Measurements from ENCODE around the gene CCSER2.
"Not testable (repeated sequence)": the region's sequence is repeated elsewhere in the genome, so short reads cannot be mapped to it uniquely, and the experiment has no call there.

The CCSER2 gene

DNA sequence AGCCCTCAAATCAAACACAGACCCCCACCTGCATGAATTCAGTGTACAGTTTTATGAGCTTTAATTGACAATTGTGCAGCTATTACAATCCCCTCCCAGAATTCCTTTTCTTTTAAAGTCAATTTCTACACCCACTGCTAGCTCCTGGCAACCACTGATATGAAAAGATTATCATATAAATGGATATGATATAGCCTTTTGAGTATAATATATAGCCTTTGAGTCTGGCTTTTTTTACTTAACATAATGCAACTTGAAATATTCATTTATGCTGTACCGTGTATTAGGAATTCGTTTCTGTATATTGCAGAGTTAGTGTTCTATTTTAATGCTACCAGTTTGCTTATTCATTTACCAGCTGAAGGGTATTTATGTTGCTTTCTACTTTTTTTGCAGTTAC lies 127.7 kb downstream of the CCSER2 start:
- no peak for DNase-seq (ENCODE audit: low read depth)

DNA sequence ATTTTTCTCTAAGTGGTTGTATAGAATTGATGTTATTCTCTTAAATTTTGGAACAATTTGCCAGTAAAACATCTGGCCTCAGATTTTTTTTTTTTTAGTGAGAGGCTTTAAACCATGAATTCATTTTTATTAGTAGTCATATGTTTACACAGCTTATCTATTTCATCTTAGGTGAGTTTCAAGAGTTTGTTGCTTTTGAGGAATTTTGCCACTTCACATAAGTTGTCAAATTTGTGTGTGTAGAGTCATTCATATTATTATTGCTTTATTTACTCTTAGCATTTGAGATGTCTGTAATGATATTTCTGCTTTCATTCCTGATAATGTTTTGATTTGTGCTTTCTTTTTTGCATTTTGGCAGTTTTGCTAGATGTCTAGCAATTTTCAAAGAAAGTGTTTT lies 132.1 kb downstream of the CCSER2 start:
- DNase-seq (ENCODE audit: low read depth) = no peak

DNA sequence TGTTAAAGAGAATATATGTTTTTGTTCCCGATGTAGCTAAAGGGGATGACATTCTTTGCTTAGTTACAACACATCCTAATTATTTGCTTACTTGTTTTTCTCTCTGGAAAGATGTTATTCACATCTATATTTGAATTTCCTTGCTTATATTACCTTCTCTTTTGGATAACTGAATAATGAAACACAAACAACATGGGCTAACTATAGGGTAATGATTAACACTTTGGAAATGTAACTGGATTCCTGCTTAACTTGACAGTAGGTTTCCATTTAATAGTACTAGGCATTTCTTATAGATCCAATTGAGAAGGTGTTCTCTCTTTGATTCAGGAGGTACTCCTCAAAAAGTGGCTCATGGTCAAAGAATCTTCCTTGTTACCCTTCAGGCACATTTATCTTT lies 141.1 kb downstream of the CCSER2 start:
- no peak for DNase-seq (ENCODE audit: low read depth)

DNA sequence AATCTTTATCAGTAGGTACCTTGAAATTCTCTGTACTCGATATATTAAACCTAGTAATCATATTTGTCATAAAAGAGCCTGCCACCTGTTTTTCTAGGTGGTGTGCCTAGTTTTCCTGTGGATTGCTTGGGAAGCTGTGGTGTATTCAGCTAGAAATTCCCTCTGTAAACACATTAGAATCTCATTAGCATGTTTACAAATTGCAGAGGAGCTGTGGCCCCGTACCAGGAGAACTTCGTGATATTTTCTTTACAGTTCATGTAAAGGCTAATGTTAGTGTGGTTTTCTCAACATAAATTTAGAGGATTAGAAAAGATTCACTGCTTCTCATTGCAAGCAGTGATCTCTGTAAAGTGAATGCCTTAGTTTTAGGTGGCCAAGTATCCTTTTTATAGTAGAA lies 144.7 kb downstream of the CCSER2 start:
- DNase-seq (ENCODE audit: low read depth) = no peak

DNA sequence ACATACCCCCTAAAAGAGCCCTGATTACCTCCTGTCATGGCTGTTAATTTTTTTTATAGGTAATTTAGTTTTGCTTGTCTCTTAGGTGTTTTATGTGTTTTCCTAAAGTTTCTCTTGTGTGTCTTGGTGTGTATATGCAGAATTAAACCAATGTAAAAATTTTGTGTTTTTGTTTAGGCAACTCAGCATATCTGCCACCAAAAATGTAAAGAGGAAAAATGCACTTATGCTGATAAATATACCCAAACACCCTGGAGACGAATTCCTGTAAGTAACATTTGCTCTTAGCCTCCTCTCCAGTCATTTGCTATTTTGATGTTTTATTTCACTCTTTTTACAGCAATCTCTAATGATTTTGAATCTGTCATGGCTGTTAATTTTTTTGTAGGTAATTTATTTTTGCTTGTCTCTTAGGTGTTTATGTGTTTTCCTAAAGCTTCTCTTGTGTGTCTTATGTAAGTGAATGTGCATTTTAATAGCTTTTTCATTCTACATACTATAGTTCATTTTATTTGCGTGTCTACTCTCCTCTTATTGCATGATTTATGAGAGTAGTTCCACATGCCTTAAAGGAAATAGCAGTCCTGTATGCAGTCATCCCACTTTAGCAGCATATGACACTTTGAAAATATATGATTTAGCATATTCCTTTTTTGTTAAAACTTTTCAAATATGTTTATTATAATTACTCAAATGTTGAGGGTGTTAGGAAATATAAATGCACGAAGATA lies 149.2 kb downstream of the CCSER2 start:
- DNase-seq (ENCODE audit: low read depth) = no peak

DNA sequence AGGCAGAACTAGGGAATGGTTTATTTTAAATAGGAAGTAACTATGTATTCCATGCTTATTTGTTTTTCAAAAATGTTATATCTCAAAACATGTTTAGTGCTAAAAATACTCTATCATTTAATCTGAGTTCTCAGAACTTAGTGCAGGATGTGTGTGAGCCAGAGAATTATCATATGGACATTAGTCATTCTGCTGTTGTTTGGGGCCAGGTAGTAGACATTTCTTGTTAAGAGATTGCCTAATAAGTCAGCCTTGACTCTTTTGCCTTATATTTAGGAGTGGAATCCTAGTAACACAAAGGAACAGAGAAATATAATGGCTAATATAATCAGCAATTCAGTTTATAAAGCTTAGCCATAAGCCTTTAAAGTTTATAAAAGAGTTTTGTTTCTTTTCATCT lies 149.8 kb downstream of the CCSER2 start:
- no peak for DNase-seq (ENCODE audit: low read depth)

DNA sequence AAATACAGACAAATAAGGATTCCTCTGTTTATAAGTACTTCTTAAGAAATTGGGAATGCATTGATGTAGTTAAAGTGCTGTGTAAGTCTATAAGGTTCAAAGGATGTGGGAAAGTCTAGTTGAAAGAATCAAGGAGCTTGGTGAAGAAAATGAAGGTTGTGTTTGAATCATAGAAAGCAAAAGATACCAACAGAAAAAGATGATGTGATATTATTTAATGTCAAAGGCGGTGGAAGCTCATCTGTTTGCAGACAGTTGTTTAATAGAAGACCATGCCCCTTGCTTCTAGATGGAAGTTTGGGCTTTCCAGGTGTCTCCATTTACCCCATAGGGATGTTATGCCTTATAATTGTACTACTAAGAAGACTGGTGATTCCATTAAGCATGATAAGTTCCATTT lies 150.3 kb downstream of the CCSER2 start:
- DNase-seq (ENCODE audit: low read depth) = no peak

DNA sequence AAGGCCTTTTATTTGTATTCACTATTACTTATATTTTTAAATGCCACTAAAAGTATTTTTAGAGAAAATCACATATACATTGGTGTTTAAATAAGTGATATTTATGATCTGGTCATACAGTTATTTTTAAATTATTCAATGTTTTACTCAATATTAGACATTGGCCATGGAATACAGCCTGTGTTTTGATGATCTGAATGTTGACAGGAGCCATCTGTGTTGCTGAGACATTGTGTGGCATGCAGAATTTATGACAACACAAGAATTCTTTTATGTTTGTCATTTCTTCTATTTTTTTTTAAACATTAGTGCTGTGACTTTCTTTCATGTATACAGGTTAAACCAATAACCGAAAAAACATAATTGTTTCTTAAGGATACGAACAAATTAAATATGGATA lies 156.2 kb downstream of the CCSER2 start:
- no peak for DNase-seq (ENCODE audit: low read depth)

DNA sequence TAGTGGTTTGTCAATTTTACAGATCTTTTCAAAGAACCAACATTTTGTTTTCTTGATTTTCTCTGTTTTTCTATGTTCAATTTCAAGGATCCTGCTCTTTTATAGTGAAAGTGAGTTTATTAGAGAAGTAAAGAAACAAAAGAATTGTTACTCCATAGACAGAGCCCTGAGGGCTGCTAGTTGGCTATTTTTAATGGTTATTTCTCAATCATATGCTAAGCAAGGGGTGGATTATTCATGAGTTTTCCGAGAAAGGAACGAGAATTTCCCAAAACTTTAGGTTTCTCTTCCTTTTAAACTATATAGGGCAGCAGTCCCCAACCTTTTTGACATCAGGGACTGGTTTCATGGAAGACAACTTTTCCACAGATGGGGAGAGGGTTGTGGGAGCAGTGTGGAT lies 165.0 kb downstream of the CCSER2 start:
- DNase-seq (ENCODE audit: low read depth) = no peak

DNA sequence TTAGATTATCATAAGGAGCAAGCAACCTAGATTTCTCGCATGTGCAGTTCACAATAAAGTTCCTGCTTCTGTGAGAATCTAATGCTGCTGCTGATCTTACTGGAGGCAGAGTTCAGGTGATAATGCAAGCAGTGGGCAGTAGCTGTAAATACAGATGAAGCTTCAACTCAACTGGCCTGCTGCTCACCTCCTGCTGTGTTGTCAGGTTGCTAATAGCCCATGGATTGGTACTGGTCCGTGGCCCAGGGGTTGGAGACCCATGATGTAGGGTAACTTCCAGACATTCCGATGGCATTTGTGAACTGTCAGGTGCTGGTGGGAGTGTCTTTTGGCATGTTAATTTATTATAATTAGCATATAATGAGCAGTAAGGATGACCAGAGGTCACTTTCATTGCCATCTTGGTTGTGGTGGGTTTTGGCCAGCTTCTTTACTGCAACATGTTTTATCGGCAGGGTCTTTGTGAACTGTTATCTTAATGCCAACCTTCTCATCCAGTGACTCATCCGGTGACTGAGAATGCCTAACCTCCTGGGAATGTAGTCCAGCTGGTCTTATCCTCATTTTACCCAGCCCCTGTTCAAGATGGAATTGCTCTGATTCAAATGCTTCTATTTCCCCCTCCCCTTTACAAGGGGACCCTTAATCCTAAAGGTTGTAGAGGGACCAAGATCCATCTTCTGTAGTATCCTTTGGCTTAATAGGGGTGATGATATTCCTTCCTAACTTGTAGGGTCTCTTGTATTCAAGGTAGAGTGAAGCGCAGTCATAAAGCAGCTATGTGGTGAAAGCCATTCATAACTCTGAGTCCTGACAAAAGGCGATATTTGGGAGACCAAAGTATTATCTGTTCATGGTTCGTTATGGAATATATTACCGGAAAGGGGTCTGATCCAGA lies 165.8 kb downstream of the CCSER2 start:
- DNase-seq (ENCODE audit: low read depth) = no peak

DNA sequence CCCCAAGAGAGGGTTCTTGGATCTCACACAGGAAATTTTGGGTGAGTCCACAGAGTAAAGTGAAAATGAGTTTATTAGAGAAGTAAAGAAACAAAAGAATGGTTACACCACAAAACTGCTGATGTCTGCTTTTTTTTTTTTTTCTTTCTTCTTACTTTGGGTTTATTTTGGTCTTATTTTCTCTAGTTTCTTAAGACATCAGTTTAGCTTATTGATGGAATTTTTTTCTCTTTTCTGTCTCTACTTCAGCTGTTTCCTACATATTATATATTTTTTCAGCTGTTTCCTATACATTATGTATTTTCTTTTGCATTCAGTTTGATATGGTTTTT lies 166.4 kb downstream of the CCSER2 start:
- DNase-seq (ENCODE audit: low read depth) = no peak

DNA sequence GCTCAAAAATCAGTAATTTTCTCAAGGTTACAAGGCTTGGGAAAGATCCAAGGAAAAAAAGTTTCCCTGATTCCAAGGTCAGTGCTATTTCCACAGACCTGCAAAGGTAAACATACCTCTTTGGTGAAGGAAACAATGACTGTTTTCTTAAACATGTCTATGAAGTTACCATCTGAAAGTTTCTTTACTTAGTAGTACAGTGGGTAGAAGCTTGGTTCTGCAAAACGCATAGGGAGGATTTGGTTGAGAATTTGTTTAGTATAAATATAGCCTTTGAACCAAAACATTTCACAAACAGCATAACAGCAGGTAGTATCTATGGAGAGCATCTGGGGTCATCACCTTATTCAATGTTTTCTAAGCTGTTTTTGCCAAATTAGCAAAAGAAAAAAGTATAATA lies 169.6 kb downstream of the CCSER2 start:
- no peak for DNase-seq (ENCODE audit: low read depth)

DNA sequence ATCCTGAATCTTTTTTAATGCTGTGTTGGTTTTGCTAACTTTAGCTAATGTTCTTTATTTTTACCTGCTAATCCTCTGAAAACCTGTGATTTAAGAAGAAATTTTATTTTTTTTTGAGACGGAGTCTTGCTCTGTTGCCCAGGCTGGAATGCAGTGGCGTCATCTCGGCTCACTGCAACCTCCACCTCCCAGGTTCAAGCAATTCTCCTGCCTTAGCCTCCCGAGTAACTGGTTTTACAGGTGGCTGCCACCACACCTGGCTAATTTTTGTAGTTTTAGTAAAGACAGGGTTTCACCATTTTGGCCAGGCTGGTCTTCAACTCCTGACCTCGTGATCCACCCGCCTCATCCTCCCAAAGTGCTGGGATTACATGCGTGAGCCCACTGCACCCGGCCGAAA lies 170.7 kb downstream of the CCSER2 start:
- DNase-seq (ENCODE audit: low read depth) = not testable (repeated sequence)

DNA sequence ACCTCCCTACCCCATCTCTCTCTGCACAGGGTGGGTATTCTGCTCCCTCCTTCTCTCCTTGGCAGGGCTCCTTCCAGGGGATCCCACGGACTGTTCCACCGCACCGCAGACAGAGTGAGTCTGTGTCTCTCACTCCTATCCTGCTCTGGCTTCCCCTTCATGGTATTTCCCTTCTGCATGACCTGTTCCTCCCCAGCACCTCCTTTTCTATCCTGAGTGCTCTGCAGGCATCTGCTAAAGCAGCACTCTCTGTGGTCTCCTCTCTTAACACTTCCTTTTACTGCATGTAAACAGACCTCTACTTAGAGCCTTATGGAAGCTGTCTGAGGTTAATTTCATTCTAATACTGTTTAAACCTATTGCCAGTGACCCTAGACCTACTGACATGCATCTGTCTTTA lies 171.5 kb downstream of the CCSER2 start:
- no peak for DNase-seq (ENCODE audit: low read depth)

DNA sequence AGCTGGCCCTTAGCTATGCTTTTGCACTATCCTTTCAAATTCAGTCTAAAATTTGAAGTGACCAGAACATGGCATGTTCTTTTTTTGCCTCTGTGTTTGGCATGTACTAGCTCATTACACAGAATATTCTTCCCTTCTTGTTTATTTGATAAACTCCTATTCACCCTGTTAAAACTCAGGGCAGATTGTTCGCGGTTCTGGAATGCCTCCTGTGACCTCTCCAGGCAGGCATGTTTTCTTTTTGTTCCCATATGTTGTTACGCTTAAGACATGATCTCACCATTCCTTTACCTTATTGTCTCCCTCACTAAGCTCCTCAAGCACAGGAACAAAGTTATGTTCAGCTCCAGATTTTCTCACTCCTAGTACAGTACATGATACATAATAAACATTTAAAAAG lies 181.7 kb downstream of the CCSER2 start:
- no peak for DNase-seq (ENCODE audit: low read depth)

DNA sequence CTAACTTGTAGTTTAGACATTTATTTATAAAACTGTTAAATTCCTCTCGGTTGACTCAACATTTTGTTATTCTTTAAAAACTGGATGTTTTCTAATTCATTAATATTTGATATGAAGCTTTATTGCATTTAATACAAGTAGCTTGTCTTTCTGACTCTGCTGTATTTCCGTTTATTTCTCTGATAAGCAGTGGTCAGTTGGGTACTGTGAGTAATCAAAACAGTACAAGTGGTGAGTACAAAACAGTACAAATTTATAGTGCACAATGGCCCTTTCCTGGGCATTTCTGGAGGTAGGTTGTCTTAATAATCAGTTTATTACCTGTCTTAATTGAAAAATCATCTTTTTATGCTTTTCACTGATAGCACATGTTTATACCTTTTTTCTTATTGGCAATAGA lies 182.7 kb downstream of the CCSER2 start:
- no peak for DNase-seq (ENCODE audit: low read depth)

DNA sequence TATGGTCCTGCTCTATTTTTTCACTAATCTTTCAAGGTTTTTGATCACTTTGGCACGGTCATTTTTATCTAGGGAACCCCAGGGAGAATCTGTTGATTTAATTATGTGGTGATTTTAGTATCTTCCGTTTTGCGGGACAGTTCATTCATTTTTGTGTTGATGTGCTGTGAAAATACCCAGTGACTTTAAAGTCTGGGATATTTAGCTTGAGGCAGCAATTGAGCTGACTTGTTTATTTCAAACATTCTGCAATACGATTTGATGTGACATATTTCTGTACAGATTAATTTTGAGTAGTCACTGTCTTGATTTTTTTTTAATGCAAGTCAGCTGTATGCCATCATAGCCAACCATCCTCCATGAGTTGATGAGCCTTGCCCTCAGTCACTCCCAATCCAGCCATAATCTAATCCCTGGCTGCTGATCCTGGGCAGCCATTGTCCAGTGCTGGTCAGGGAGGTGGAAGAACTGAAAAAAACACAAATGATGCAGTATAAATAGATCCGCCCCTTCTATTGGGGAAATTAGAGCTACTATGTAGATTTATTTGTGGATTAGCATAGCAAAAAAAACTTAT lies 183.4 kb downstream of the CCSER2 start:
- DNase-seq (ENCODE audit: low read depth) = no peak

DNA sequence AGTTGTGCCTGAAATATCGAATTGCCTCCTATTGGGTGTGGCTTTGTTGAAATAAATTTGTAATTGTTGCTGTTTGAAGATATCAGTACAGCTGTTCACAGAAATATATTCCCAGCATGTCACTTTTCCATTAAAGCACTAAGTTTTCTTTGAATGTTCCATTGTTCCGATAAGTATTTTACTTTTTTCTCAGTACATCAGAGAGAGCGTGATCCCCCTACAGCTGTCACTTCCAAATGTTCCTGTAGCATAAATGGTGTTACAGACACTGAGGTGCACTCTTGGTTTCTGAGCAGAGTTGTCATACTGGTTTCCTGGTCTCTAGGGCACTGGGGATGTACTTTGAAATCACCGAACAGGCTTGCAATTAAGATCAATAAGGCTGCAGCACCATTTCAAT lies 189.2 kb downstream of the CCSER2 start:
- no peak for DNase-seq (ENCODE audit: low read depth)

DNA sequence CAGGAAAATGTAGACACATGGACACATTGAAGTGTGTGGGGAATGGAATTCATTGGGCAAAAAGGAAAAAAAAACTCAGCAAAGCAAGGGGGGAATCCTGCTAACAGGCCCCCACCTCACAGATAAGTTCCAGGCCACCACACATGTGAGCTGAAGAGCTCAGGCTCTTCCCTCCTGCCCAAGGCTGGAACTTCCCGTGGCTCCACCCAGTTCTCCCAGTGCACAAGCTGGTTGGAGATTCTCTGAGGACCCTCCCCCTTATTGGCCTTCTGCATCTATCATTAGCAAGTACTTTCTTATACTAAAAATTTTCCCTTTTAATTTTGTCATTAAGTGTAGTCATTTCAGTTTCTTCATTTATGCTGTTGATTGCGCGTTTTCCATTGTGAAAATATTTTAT lies 190.8 kb downstream of the CCSER2 start:
- DNase-seq (ENCODE audit: low read depth) = no peak

DNA sequence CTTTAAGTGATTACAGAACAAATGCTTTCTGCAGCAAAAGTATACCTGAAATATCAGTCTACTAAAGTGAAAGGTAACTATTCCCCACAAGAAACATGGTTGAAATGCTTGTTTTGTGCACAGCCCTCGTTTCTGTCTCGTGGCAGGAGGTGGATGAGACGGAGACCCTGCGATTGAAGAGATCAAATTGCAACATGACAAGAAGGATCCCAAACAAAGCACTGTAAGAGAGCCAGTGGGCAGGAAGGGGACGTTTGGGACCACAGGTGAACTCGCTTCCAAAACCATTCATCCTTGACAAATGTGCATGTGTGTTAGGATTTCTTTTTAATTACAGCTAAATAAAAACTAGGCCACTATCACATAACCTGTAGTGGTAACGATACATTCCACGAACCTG lies 192.6 kb downstream of the CCSER2 start:
- no peak for DNase-seq (ENCODE audit: low read depth)

DNA sequence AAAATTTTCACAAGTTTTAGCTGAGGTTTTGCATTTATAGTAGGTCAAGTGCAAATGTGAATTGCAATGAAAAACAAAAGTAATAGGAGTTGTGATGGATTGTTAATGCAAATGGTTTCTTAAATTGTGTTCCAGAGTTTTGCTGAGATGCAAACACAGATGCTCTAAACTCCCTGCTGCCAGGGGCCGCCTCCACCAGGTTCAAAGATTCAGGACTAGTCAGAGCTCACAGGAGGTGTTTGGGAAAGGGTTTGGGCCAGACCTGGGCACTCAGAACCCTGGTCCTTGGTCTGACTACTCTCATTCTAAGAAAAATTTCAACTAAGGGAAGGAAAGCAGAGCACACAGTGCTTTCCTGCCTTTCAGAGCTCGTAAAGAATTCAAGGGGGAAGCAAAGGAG lies 193.1 kb downstream of the CCSER2 start:
- no peak for DNase-seq (ENCODE audit: low read depth)

DNA sequence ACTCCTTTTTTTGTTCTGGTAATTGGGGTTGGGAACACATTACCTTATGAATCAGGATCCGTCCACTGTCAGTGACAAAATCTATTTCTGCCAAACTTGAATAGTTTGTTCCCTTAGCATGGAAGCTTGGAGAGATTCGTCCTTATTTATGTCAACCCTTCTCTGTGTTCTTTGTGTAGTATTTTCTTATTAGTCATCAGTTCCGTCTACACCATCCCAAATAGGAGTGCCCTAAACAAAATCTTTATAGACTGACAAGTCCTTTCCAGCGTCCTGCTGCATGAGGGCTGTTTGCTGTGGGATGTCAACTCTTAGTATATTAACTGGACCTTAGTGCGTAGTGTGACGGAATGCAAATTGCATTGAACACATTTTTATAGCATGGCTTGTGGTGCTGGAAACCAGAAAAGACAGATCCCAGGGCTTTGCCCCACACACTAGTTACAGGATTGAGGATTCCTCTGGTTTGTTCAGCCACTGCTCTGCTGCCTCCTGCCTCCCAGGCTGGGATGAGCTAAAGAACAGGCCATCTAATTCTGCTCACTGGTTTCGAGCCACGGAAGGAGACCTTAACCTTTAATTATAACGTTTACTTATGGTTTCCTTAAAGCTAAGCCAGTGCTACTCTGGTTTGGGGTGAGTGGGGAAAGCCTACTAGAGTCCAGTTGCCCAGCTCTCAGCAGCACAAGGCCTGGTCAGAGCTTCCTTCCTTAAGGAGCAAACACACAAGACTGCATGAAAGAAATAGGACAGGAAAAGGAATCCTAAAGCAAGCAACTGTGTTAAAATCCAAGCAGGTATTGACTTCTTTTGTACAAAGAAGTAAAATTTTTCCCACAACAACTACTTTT lies 194.4 kb downstream of the CCSER2 start:
- DNase-seq (ENCODE audit: low read depth) = no peak

Measured in stimulated activated CD8-positive, alpha-beta memory T cell treated with anti-CD3 and anti-CD28 coated beads, Interleukin-15, amount 100 ng/mL, for 1 hour (primary cell).